ENCODE data around the gene FXYD5.
A peak's percentile ranks its signal among the peaks of the same experiment; 100 is the strongest.

The FXYD5 gene

DNA sequence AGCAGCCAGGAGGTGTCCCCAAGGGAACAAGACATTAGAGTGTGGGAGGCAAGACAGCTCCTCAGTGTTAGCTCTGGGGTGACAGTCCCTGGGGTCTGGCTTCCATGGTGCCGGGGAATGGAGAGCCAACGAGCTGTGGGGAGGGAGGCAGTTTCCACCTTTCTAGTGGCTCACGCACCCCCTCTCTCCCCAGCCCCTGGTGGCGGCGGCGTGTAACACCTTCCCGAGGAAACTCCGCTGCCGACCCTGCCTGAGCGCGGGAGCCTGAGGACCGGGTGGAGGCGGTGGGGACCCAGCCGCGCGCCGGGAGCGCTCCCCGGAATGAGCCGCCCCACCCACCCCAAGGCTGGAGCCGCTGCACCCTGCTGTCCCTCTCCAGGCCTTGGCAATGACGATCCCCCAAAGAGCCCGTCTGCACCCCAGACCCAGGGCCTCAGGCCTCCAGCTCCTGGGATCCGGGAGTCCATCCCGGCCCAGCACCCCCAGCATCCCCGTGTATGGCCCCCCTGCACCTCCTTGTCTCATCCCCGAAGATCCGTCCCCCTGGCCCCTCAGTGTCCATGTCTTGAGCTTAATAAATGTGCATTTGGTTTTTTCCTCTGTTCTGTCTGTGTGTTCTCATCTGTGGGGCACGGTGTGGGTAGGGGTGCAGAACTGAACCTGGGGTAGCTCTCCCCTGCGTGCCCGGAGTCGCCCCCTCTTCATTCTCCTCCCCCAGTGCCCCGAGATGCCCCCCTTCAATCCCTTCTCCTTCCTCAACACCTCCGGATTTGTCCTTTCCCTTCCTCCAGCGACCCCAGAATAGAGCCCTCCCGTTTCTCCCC, 622 bp upstream of the FXYD5 start:
- Mint-ChIP-seq H3K4me3 (peak overlapping the region; percentile 99), H3K27ac (peak overlapping the region; percentile 100), H3K9me3 (ENCODE audit: low read depth) (no peaks in the 10 kb centered on the region), H3K27me3 (no peaks in the 10 kb centered on the region), H3K36me3 (peaks cover 13% of the 10 kb centered on the region), H3K4me1 (ENCODE audit: low read depth) (peaks cover 41% of the 10 kb centered on the region)

DNA sequence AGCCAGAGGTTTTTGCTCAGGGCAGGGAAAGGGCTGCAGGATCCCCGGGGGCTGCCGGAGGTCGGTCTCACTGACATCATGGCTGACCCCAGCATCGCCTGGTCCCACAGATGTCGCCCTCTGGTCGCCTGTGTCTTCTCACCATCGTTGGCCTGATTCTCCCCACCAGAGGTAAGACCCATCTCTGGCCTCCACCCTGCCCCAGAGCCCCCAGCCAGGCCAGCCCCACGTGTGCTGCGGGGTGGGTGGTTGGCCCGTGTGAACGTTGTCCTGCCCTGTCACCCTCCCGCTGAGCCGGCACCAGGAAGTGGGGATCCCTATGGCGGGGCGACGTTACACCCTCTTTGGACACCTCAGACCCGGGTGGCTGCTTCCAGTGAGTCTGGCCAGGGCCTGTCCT, 906 bp downstream of the FXYD5 start:
- Mint-ChIP-seq H3K27me3 (no peaks in the 10 kb centered on the region), H3K4me3 (peak overlapping the region; percentile 99), H3K27ac (peak overlapping the region; percentile 100), H3K36me3 (peaks cover 18% of the 10 kb centered on the region), H3K4me1 (ENCODE audit: low read depth) (peaks cover 47% of the 10 kb centered on the region), H3K9me3 (ENCODE audit: low read depth) (no peaks in the 10 kb centered on the region)

DNA sequence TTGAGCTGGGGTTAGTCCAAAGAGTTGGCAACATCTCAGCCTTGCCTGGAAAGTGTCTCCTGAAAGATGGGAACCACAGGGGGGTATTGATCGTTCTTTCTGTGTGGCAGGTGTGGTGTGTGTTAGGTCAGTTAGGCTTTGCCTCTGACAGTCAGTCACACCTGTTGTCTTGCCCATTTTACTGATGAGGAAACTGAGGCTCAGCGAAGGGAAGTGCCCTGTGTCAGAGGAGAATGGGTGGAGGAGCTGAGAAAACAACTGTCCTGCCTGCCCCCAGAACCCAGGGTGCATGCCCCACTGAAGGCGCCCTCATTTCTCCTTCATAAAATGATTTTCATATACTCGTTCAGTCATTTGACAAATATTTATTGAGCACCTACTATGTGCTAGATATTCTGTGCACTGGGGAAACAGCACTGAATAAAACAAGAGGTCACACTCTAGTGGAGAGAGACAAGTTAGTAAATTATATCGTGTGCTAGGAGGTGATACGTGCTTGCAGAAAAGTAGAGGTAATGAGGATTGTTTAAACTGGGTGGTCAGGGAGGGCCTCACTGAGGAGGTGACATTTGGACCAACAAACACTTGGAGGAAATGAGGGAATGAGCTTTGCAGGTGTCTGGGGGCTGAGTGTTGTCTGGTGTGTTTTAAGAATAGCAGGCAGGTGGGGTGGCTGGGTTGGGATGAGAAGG, 1.6 kb downstream of the FXYD5 start:
- Mint-ChIP-seq H3K27ac (peak overlapping the region; percentile 100), H3K4me1 (ENCODE audit: low read depth) (peaks cover 49% of the 10 kb centered on the region), H3K27me3 (no peaks in the 10 kb centered on the region), H3K4me3 (peak overlapping the region; percentile 99), H3K9me3 (ENCODE audit: low read depth) (no peaks in the 10 kb centered on the region), H3K36me3 (peaks cover 21% of the 10 kb centered on the region)

DNA sequence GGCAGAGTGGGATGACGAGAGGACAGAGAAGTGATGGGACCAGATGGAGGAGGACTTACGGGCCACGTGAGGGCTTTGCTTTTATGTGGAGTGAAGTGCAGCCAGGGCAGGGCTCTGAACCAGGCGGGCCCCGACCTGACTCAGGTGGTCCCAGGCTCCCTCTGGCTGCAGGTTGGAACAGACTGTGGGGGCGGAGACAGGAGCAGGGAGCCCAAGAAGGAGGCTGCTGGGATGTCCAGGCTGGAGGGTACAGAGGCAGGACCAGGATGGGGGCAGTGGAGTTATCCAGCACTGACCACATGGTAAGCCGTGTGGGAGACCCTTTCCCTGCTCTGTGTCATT, 2.1 kb downstream of the FXYD5 start:
- Mint-ChIP-seq H3K4me1 (ENCODE audit: low read depth) (peaks cover 54% of the 10 kb centered on the region), H3K9me3 (ENCODE audit: low read depth) (no peaks in the 10 kb centered on the region), H3K27me3 (no peaks in the 10 kb centered on the region), H3K4me3 (peak overlapping the region; percentile 99), H3K36me3 (peaks cover 26% of the 10 kb centered on the region), H3K27ac (peak overlapping the region; percentile 100)

DNA sequence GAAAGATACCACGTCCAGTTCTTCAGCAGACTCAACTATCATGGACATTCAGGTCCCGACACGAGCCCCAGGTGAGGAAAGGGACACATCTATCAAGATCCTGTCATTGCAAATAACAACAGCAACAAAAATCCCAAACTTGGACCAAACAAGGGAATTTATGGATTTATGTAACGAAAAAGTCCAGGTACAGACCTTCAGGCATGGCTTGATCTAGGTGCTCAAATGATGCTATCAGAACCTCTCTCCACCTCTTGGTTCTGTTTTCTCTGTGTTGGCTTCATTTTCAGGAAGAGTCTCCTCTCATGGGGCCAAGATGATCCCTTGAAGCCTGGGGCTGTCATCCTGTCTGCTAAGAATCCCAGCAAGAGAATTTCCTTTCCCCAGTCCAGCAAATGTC, 2.9 kb downstream of the FXYD5 start:
- Mint-ChIP-seq H3K36me3 (peaks cover 34% of the 10 kb centered on the region), H3K9me3 (ENCODE audit: low read depth) (no peaks in the 10 kb centered on the region), H3K4me1 (ENCODE audit: low read depth) (peaks cover 56% of the 10 kb centered on the region), H3K4me3 (peak overlapping the region; percentile 99), H3K27me3 (no peaks in the 10 kb centered on the region), H3K27ac (peak overlapping the region; percentile 82)

DNA sequence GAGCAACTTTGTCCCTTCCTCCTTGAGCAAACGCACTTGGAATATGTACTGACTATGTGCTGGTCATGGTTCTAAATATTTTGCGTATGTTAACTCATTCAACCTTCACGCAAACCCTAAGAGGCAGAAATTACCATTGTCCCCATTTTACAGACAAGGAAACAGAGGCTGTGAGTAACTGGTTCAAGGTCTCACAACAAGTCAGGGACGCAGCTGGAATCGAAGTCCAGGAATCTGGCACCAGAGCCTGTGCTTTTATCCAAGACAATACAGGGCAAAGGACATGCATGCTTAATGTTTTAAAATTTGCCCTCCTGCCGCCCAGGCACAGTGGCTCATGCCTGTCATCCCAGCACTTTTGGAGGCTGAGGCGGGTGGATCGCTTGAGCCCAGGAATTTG, 5.1 kb downstream of the FXYD5 start:
- Mint-ChIP-seq H3K27me3 (no peaks in the 10 kb centered on the region), H3K4me3 (peak overlapping the region; percentile 44), H3K9me3 (ENCODE audit: low read depth) (no peaks in the 10 kb centered on the region), H3K36me3 (peaks cover 50% of the 10 kb centered on the region), H3K4me1 (ENCODE audit: low read depth) (peaks cover 57% of the 10 kb centered on the region), H3K27ac (peak overlapping the region; percentile 79)

DNA sequence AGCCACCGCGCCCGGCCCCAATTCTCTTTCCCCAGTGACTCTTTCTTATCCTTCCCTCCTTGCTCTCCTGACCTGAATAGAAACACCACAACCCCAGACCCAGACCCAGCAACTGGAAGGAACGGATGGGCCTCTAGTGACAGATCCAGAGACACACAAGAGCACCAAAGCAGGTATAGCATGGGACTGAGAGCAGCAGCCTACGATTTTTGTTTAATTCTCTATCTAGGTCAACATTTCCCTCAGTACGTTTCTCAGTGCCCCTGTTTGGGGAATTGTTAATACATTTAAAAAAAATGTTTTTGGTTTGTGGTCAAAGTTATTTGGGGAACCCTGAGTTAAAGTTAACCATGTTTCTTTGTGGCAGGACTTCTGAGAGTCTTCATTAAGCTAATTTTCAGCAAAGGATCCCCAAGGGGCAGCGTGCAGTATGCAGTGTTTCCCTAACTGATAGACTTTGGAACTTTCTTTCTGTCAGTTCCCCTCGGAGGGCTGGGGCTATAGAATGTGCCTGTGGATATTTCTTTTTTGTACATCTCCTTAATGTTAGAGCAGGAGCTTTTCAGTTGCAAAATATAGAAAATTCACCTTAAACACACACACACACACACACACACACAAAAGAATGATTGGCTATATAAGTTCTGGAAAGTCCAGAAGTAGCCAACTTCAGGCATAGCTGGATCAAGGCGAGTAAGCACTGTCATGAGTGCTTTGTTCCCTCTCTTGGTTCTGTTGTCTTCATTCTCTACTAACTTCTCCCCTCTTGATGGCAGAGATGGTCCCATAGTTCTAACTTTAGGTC, 6.3 kb downstream of the FXYD5 start:
- Mint-ChIP-seq H3K4me3 (no peak overlapping the region), H3K27me3 (no peaks in the 10 kb centered on the region), H3K36me3 (peaks cover 61% of the 10 kb centered on the region), H3K4me1 (ENCODE audit: low read depth) (peaks cover 53% of the 10 kb centered on the region), H3K9me3 (ENCODE audit: low read depth) (no peaks in the 10 kb centered on the region), H3K27ac (peak overlapping the region; percentile 61)

DNA sequence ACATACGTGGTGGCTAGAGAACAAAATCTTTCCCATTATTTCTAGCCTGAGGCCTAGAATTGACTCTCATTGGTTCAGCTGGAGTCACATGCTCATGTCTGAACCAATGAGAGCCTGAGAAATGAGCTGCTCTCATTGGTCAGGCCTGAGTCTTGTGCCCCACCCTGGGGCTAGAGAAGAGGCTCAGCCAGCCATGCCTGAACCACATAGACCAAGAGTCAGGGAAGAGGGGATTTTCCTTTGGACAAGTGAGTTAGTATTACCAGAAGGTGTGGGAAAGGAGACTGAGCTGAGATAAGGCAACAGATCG, 6.9 kb downstream of the FXYD5 start:
- peaks cover 61% of the 10 kb centered on the region for H3K36me3 Mint-ChIP-seq
- H3K9me3 Mint-ChIP-seq (ENCODE audit: low read depth), result no peaks in the 10 kb centered on the region
- peak overlapping the region; percentile 54 for H3K27ac Mint-ChIP-seq
- peaks cover 52% of the 10 kb centered on the region for H3K4me1 Mint-ChIP-seq (ENCODE audit: low read depth)
- no peak overlapping the region for H3K4me3 Mint-ChIP-seq
- no peaks in the 10 kb centered on the region for H3K27me3 Mint-ChIP-seq

DNA sequence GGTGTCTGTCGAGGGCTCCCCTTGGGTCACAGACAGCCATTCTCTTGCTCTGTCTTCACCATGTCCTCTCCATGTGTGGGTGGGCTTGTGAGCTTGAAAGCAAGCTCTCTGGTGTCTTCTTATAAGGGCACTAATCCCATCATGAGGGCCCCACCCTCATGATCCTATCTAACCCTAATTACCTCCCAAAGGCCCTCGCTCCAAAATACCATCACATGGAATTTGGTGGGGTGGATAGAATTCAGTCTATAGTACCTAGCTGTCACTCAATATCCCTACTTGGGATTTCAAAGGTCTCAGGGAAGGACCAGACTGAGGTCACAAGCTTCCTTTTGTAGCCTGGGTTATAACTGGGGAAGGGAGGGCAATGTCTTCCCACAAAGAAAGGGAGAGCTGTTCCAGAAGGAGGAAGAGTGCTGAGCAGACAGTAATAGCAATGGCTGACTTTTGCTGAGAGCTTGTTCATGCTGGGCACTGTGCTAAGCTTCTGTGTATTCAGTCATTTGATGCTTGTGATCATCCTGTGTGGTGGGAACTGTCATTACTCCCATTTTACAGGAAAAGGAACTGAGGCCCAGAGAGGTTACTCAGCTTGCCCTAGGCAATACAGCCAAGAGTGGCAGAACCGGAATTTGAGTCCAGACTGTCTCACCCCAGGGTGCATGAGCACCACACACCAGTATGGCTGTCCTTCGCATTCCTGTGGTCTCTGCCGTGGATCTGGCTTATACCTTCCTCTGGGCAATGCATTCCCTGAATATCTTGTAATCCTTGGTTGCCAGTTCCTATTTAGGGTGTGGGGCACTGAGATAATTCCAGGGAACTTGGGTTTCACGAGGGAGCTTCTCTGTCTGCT, 8.2 kb downstream of the FXYD5 start:
- peaks cover 54% of the 10 kb centered on the region for H3K4me1 Mint-ChIP-seq (ENCODE audit: low read depth)
- no peaks in the 10 kb centered on the region for H3K9me3 Mint-ChIP-seq (ENCODE audit: low read depth)
- H3K4me3 Mint-ChIP-seq, result peak overlapping the region; percentile 38
- peaks cover 64% of the 10 kb centered on the region for H3K36me3 Mint-ChIP-seq
- peak overlapping the region; percentile 66 for H3K27ac Mint-ChIP-seq
- H3K27me3 Mint-ChIP-seq, result no peaks in the 10 kb centered on the region

DNA sequence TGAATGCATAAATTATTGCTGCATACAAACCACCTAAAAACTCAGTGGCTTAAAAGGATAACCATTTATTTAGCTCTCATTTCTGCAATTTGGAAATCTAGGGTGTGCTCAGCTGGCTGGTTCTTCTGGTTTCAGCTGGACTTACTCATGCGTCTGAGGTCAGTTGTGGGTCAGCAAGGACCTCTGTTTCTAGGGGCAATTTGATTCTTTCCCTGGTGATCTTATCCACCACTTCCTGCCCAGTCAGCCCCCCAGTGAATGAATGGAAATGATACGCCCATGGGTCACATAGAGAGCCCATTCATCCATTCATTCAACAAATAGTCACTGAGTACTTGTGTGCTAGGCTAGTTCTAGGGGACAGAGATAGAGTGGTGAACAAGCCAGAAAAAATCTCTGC, 9.9 kb downstream of the FXYD5 start:
- Mint-ChIP-seq H3K36me3 (peaks cover 61% of the 10 kb centered on the region), H3K27me3 (no peaks in the 10 kb centered on the region), H3K9me3 (ENCODE audit: low read depth) (no peaks in the 10 kb centered on the region), H3K4me3 (no peak overlapping the region), H3K27ac (peak overlapping the region; percentile 58), H3K4me1 (ENCODE audit: low read depth) (peaks cover 46% of the 10 kb centered on the region)

DNA sequence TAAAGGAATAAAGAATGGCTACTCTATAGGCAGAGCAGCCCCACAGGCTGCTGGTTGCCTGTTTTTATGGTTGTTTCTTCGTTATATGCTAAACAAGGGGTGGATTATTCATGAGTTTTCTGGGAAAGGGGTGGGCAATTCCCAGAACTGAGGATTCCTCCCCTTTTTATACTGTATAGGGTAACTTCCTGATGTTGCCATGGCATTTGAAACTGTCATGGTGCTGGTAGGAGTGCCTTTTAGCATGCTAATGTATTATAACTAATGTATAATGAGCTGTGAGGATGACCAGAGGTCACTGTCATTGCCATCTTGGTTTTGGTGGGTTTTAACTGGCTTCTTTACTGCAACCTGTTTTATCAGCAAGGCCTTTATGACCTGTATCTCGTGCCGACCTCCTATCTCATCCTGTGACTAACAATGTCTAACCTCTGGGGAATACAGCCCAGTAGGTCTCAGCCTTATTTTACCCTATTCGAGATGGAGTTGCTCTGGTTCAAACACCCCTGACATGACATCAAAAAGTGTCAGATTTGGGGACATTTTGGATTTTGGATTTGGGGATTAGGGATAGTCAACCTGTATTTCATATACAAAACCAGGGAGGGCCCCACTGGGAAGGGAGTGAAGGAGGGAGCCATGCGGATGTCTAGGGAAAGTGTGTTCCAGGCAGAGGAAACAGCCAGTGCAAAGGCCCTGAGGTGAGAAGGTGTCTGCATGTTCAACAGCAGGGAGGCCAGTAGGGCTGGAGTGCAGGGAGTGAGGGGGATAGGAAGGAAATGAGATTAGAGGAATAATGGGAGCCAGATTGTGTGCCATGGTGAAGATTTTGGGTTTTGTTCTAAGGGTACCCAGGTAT, 10.9 kb downstream of the FXYD5 start:
- peaks cover 45% of the 10 kb centered on the region for H3K4me1 Mint-ChIP-seq (ENCODE audit: low read depth)
- H3K4me3 Mint-ChIP-seq, result no peak overlapping the region
- no peaks in the 10 kb centered on the region for H3K27me3 Mint-ChIP-seq
- H3K36me3 Mint-ChIP-seq, result peaks cover 60% of the 10 kb centered on the region
- H3K27ac Mint-ChIP-seq, result peak overlapping the region; percentile 46
- H3K9me3 Mint-ChIP-seq (ENCODE audit: low read depth), result no peaks in the 10 kb centered on the region

DNA sequence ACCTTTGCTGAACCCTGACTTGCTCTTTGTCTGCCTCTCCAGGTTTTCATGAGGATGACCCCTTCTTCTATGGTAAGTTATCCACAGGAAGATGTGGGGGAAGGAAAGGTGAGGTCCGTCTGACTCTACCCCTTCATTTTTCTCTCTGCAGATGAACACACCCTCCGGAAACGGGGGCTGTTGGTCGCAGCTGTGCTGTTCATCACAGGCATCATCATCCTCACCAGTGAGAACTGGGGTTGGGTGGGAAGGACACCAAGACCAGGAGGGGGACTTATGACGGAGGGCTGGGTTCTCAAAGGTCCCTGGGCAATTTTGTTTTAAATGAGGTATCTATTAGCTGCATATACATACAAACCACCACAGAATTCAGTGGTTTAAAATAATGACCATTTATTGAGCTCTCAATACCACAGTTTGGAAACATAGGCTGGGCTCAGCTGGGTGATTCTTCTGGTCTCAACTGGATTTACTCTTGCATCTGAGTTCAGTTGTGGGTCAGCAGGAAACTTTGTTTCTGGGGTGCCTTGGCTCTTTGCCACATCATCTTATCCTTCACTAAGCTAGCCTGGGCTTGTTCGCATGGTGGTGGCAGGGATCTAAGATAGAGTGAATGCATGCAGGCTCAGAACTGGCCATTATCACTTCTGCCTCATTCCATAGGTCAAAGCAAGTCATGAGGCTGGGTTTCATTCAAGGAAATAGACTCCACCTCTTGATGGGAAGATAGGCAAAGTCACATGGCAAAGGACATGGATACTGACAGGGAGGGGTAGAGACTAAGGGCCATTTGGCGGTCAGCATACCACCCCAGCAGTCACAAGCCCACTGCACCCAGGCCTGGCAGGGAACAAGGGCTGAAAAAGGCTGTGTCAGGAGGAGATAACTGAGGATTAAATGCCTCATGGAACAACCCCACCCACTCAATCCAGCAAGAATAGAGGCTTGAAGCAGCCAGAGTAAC, 11.8 kb downstream of the FXYD5 start:
- H3K4me3 Mint-ChIP-seq, result peak overlapping the region; percentile 20
- no peaks in the 10 kb centered on the region for H3K9me3 Mint-ChIP-seq (ENCODE audit: low read depth)

More for the DNA sequence above, 11.8 kb downstream of the FXYD5 start:
- H3K4me1 Mint-ChIP-seq (ENCODE audit: low read depth), result peaks cover 44% of the 10 kb centered on the region
- peak overlapping the region; percentile 83 for H3K27ac Mint-ChIP-seq
- H3K27me3 Mint-ChIP-seq, result no peaks in the 10 kb centered on the region
- H3K36me3 Mint-ChIP-seq, result peaks cover 54% of the 10 kb centered on the region
